Measurements from ENCODE around the gene FHIP1A.

- TF ChIP-seq, protein P1, sequence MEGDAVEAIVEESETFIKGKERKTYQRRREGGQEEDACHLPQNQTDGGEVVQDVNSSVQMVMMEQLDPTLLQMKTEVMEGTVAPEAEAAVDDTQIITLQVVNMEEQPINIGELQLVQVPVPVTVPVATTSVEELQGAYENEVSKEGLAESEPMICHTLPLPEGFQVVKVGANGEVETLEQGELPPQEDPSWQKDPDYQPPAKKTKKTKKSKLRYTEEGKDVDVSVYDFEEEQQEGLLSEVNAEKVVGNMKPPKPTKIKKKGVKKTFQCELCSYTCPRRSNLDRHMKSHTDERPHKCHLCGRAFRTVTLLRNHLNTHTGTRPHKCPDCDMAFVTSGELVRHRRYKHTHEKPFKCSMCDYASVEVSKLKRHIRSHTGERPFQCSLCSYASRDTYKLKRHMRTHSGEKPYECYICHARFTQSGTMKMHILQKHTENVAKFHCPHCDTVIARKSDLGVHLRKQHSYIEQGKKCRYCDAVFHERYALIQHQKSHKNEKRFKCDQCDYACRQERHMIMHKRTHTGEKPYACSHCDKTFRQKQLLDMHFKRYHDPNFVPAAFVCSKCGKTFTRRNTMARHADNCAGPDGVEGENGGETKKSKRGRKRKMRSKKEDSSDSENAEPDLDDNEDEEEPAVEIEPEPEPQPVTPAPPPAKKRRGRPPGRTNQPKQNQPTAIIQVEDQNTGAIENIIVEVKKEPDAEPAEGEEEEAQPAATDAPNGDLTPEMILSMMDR (IDR thresholded peaks at IDR 0.05; ENCODE audit: insufficient read depth, low read depth, low read length): no peak
- no peak for TF ChIP-seq EZH2 (IDR thresholded peaks at IDR 0.05; ENCODE audit: insufficient read depth, low read length)
Measured at GRCh38 chr4:151443247-151443646, 34.3 kb downstream of the FHIP1A start.

Data from astrocyte (in vitro differentiated cells and primary cell).